ENCODE measurements around the gene C15orf61.

C15orf61 gene

DNA sequence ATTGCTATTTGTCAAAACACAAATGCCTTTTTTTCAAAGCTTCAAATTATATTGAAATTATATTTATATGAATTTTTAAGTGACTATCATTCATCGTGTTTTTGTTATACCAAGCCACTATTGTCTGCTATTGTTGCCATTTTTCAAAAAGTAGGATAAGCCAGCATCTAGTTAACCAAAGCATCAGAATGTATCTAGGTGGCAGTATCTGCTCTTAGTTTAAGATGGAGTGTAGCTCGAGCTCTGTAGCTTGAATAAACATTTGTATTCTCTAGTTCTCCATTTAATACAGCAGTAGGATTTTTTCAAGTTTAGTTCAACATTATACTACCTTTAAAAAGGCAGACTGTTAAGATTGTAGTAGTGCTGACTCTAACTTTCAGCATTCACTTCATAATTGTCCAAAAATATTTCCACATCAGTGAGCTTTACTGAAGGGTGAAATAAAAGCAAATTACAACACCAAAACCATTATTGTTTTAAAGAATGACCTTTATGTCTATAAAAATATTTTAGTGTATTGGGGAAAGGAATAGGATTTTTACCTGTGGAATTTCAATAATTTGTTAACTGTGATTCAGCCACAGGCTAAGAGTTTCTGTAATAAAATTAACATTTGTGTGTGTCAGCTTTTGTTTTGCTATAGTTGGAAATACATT, 19.6 kb upstream of the C15orf61 start:
- Histone ChIP-seq H3K4me3 (ENCODE audit: low read length in 2 of 2) (no peak overlapping the region), H4K8ac (ENCODE audit: low read depth, low read length) (no peak overlapping the region), H3K9ac (ENCODE audit: low read depth, low read length, poor library complexity) (no peak overlapping the region), H3K36me3 (replicated peaks in 1 of 2; ENCODE audit: control insufficient read depth in 2 of 2, insufficient read depth in 2 of 2, low read length in 2 of 2) (no peaks in the 10 kb centered on the region), H2BK120ac (ENCODE audit: low read depth, low read length) (no peak overlapping the region), H3K27ac (replicated peaks; ENCODE audit: low read length) (no peak overlapping the region), H3K23ac (ENCODE audit: low read depth, low read length, poor library complexity) (no peak overlapping the region), H2BK15ac (ENCODE audit: low read length) (no peak overlapping the region), H3K14ac (ENCODE audit: low read length) (no peak overlapping the region), H3K18ac (ENCODE audit: low read length) (no peak overlapping the region), H3K4ac (ENCODE audit: low read length) (no peak overlapping the region), H2BK5ac (ENCODE audit: low read length) (no peak overlapping the region), H2AFZ (ENCODE audit: low read length) (peak overlapping the region; percentile 72), H3K79me1 (ENCODE audit: low read depth, low read length) (no peaks in the 10 kb centered on the region), H2AK5ac (ENCODE audit: low read depth, low read length) (no peak overlapping the region), H3K27me3 (ENCODE audit: control insufficient read depth in 3 of 3, insufficient read depth in 3 of 3, low read depth in 1 of 3, low read length in 3 of 3) (no peaks in the 10 kb centered on the region), H2BK12ac (ENCODE audit: low read length) (no peak overlapping the region), H3K4me2 (ENCODE audit: insufficient read depth, low read length, poor library complexity, severe bottlenecking) (no peak overlapping the region), H3K9me3 (replicated peaks in 1 of 2; ENCODE audit: control insufficient read depth in 2 of 2, insufficient read depth in 1 of 2, low read depth in 1 of 2, low read length in 2 of 2) (no peaks in the 10 kb centered on the region), H4K91ac (ENCODE audit: low read depth, low read length, poor library complexity) (no peak overlapping the region), H3K4me1 (ENCODE audit: control insufficient read depth in 2 of 2, insufficient read depth in 1 of 2, low read depth in 1 of 2, low read length in 2 of 2) (peaks cover 3 to 5% of the 10 kb centered on the region in 2 donors)
- WGBS, 2 donors (ENCODE audit: extremely low coverage in 2 of 2, insufficient read length in 2 of 2, insufficient replicate concordance in 1 of 2) = no CpG with 5 or more reads among the region's 2 CpGs
- no peak for DNase-seq (ENCODE audit: low spot score)

- WGBS, 2 donors (ENCODE audit: extremely low coverage in 2 of 2, insufficient read length in 2 of 2, insufficient replicate concordance in 1 of 2) = no CpG with 5 or more reads among the region's 13 CpGs
- Histone ChIP-seq H3K9ac (ENCODE audit: low read depth, low read length, poor library complexity) (no peak overlapping the region), H2BK15ac (ENCODE audit: low read length) (no peak overlapping the region), H3K27me3 (ENCODE audit: control insufficient read depth in 3 of 3, insufficient read depth in 3 of 3, low read depth in 1 of 3, low read length in 3 of 3) (no peaks in the 10 kb centered on the region), H3K79me1 (ENCODE audit: low read depth, low read length) (no peaks in the 10 kb centered on the region), H3K4me2 (ENCODE audit: insufficient read depth, low read length, poor library complexity, severe bottlenecking) (no peak overlapping the region), H2BK120ac (ENCODE audit: low read depth, low read length) (no peak overlapping the region), H3K23ac (ENCODE audit: low read depth, low read length, poor library complexity) (no peak overlapping the region), H3K36me3 (replicated peaks in 1 of 2; ENCODE audit: control insufficient read depth in 2 of 2, insufficient read depth in 2 of 2, low read length in 2 of 2) (no peaks in the 10 kb centered on the region), H2BK12ac (ENCODE audit: low read length) (no peak overlapping the region), H2AK5ac (ENCODE audit: low read depth, low read length) (no peak overlapping the region), H3K4ac (ENCODE audit: low read length) (no peak overlapping the region), H3K18ac (ENCODE audit: low read length) (no peak overlapping the region), H4K8ac (ENCODE audit: low read depth, low read length) (no peak overlapping the region), H4K91ac (ENCODE audit: low read depth, low read length, poor library complexity) (no peak overlapping the region), H3K9me3 (replicated peaks in 1 of 2; ENCODE audit: control insufficient read depth in 2 of 2, insufficient read depth in 1 of 2, low read depth in 1 of 2, low read length in 2 of 2) (no peaks in the 10 kb centered on the region), H2BK5ac (ENCODE audit: low read length) (no peak overlapping the region), H3K27ac (replicated peaks; ENCODE audit: low read length) (no peak overlapping the region), H3K4me3 (ENCODE audit: low read length in 2 of 2) (no peak overlapping the region), H2AFZ (ENCODE audit: low read length) (peak overlapping the region; percentile 72), H3K14ac (ENCODE audit: low read length) (no peak overlapping the region), H3K4me1 (ENCODE audit: control insufficient read depth in 2 of 2, insufficient read depth in 1 of 2, low read depth in 1 of 2, low read length in 2 of 2) (peaks cover 3 to 5% of the 10 kb centered on the region in 2 donors)
- DNase-seq (ENCODE audit: low spot score) = peak; percentile 56
These were observed 19.0 kb upstream of the C15orf61 start for GRCh38 chr15:67501836-67502461.

DNA sequence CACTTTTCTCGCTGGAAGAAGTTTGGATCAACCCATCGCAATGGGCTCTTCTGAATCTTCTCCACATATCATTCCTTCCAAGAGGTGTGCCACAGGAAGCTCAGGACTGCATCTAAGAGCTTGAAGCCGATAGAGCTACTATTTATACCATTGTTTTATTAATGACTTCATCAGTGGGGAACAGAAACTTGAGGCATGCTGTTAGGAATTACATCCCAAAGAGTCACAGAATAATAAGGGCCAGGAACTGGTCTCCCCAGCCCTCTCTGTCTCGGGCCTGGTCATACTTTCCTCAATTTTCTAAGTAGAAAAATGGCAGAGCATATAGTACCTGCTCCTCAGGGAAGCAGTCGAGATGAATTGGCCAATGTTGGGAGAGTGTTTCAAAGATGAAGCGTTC, 16.9 kb upstream of the C15orf61 start:
- Histone ChIP-seq H2BK15ac (ENCODE audit: low read length) (no peak overlapping the region), H3K14ac (ENCODE audit: low read length) (no peak overlapping the region), H2AK5ac (ENCODE audit: low read depth, low read length) (no peak overlapping the region), H2BK12ac (ENCODE audit: low read length) (no peak overlapping the region), H3K36me3 (replicated peaks in 1 of 2; ENCODE audit: control insufficient read depth in 2 of 2, insufficient read depth in 2 of 2, low read length in 2 of 2) (no peaks in the 10 kb centered on the region), H3K4ac (ENCODE audit: low read length) (no peak overlapping the region), H3K4me2 (ENCODE audit: insufficient read depth, low read length, poor library complexity, severe bottlenecking) (no peak overlapping the region), H2AFZ (ENCODE audit: low read length) (no peak overlapping the region), H3K23ac (ENCODE audit: low read depth, low read length, poor library complexity) (no peak overlapping the region), H3K9me3 (replicated peaks in 1 of 2; ENCODE audit: control insufficient read depth in 2 of 2, insufficient read depth in 1 of 2, low read depth in 1 of 2, low read length in 2 of 2) (no peaks in the 10 kb centered on the region), H3K4me1 (ENCODE audit: control insufficient read depth in 2 of 2, insufficient read depth in 1 of 2, low read depth in 1 of 2, low read length in 2 of 2) (peaks cover 3 to 5% of the 10 kb centered on the region in 2 donors), H3K9ac (ENCODE audit: low read depth, low read length, poor library complexity) (no peak overlapping the region), H3K27ac (replicated peaks; ENCODE audit: low read length) (no peak overlapping the region), H2BK5ac (ENCODE audit: low read length) (no peak overlapping the region), H3K27me3 (ENCODE audit: control insufficient read depth in 3 of 3, insufficient read depth in 3 of 3, low read depth in 1 of 3, low read length in 3 of 3) (no peaks in the 10 kb centered on the region), H3K79me1 (ENCODE audit: low read depth, low read length) (no peaks in the 10 kb centered on the region), H4K91ac (ENCODE audit: low read depth, low read length, poor library complexity) (no peak overlapping the region), H3K18ac (ENCODE audit: low read length) (no peak overlapping the region), H4K8ac (ENCODE audit: low read depth, low read length) (no peak overlapping the region), H3K4me3 (ENCODE audit: low read length in 2 of 2) (no peak overlapping the region), H2BK120ac (ENCODE audit: low read depth, low read length) (no peak overlapping the region)
- no peak for DNase-seq (ENCODE audit: low spot score)
- WGBS, 2 donors (ENCODE audit: extremely low coverage in 2 of 2, insufficient read length in 2 of 2, insufficient replicate concordance in 1 of 2) = no CpG with 5 or more reads among the region's 6 CpGs

DNA sequence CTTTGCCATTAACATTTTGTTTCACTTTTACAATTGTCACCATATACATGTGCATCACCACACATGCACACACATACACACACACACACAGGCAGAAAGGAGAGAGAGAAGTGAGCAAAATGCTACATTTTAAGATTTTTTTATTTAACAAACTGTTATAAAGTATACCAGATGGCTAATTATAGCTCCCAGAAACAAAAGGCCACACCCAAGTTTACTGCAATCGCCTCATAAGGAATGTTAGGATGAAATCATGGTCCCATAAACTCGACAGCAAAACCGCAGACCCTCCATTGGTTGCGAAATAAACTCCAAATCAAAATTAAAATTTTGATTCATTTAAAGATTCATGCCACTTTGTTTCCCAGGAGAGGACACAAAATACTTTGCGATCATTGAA, 16.1 kb upstream of the C15orf61 start:
- H3K14ac ChIP-seq (ENCODE audit: low read length) = no peak overlapping the region
- H3K4me1 ChIP-seq (ENCODE audit: control insufficient read depth in 2 of 2, insufficient read depth in 1 of 2, low read depth in 1 of 2, low read length in 2 of 2) = peaks cover 3 to 5% of the 10 kb centered on the region in 2 donors
- no peak overlapping the region for H3K23ac ChIP-seq (ENCODE audit: low read depth, low read length, poor library complexity)
- H2AFZ ChIP-seq (ENCODE audit: low read length) = no peak overlapping the region
- no peak overlapping the region for H3K4me3 ChIP-seq (ENCODE audit: low read length in 2 of 2)
- H4K8ac ChIP-seq (ENCODE audit: low read depth, low read length) = no peak overlapping the region
- H3K9ac ChIP-seq (ENCODE audit: low read depth, low read length, poor library complexity) = no peak overlapping the region
- H3K9me3 ChIP-seq (replicated peaks in 1 of 2; ENCODE audit: control insufficient read depth in 2 of 2, insufficient read depth in 1 of 2, low read depth in 1 of 2, low read length in 2 of 2) = no peaks in the 10 kb centered on the region
- H2BK5ac ChIP-seq (ENCODE audit: low read length) = no peak overlapping the region
- H2AK5ac ChIP-seq (ENCODE audit: low read depth, low read length) = no peak overlapping the region
- no peak overlapping the region for H2BK120ac ChIP-seq (ENCODE audit: low read depth, low read length)
- H3K27me3 ChIP-seq (ENCODE audit: control insufficient read depth in 3 of 3, insufficient read depth in 3 of 3, low read depth in 1 of 3, low read length in 3 of 3) = no peaks in the 10 kb centered on the region
- no peak overlapping the region for H3K4ac ChIP-seq (ENCODE audit: low read length)
- no peak overlapping the region for H3K27ac ChIP-seq (replicated peaks; ENCODE audit: low read length)
- no peak overlapping the region for H3K18ac ChIP-seq (ENCODE audit: low read length)
- WGBS, 2 donors (ENCODE audit: extremely low coverage in 2 of 2, insufficient read length in 2 of 2, insufficient replicate concordance in 1 of 2) = no CpG with 5 or more reads among the region's 5 CpGs
- H4K91ac ChIP-seq (ENCODE audit: low read depth, low read length, poor library complexity) = no peak overlapping the region
- DNase-seq (ENCODE audit: low spot score) = no peak
- H2BK15ac ChIP-seq (ENCODE audit: low read length) = no peak overlapping the region
- no peaks in the 10 kb centered on the region for H3K36me3 ChIP-seq (replicated peaks in 1 of 2; ENCODE audit: control insufficient read depth in 2 of 2, insufficient read depth in 2 of 2, low read length in 2 of 2)
- no peak overlapping the region for H2BK12ac ChIP-seq (ENCODE audit: low read length)
- H3K4me2 ChIP-seq (ENCODE audit: insufficient read depth, low read length, poor library complexity, severe bottlenecking) = no peak overlapping the region
- H3K79me1 ChIP-seq (ENCODE audit: low read depth, low read length) = no peaks in the 10 kb centered on the region
